Ovary (tissue), 9 donors: ENCODE data around the gene PRSS38. TPM values are rescaled to one million over a fixed set of nuclear protein-coding genes. Genes with fewer than 3 reads are reported as not detected.

Experiments used
- DNase-seq, 5 donors: peaks; one replicate each; pipeline ENCODE4 v3.0.0-alpha.2; 2019 to 2020
- H3K27ac ChIP-seq, 2 donors: fragments of 200-600 bp; one replicate each; pipeline versions ENCODE4 v1.5.1 to v1.8.0; 2019 to 2022
- H3K27me3 ChIP-seq: fragments of 200-600 bp; one replicate; pipeline ENCODE4 v1.8.0; 2022
- H3K36me3 ChIP-seq: fragments of 200-600 bp; sonication (generic); one replicate; pipeline ENCODE4 v1.5.1; 2019
- H3K4me1 ChIP-seq: one replicate; pipeline ENCODE4 v1.8.1; 2013; ENCODE audit warnings: mild to moderate bottlenecking, moderate library complexity; ENCODE audit not compliant: insufficient read depth
- H3K4me3 ChIP-seq: fragments of 200-600 bp; sonication (generic); one replicate; pipeline ENCODE4 v1.5.1; 2017
- H3K9me3 ChIP-seq, 2 donors: fragments of 200-600 bp in 1 of 2; sonication (generic) in 1 of 2; one replicate each; pipeline versions ENCODE4 v1.5.1 to v1.8.1; 2013 to 2019; ENCODE audit warnings: mild to moderate bottlenecking in 1 of 2, moderate library complexity in 1 of 2
- CTCF ChIP-seq, 3 donors: fragments of 450-650 bp in 2 of 3; fragments of 200-600 bp in 1 of 3; IDR thresholded peaks; one replicate each; pipeline versions ENCODE4 v1.5.1 to v1.8.0; 2016 to 2022; ENCODE audit warnings: antibody characterized with exemption in 3 of 3, mild to moderate bottlenecking in 1 of 3
- EP300 ChIP-seq: sonication (generic); formaldehyde crosslinking; IDR thresholded peaks from one replicate; pipeline ENCODE4 v1.6.1; 2017; ENCODE audit warnings: antibody characterized with exemption
- POLR2A ChIP-seq: fragments of 450-650 bp; IDR thresholded peaks from one replicate; pipeline ENCODE4 v1.6.1; 2017; ENCODE audit warnings: antibody characterized with exemption, mild to moderate bottlenecking, moderate library complexity
- WGBS, 3 donors: extraction: QIAGEN DNeasy Blood & Tissue Kit in 1 of 3; methylation state at CpG; one replicate each; pipeline versions ENCODE4 v1.1.5 to v1.1.7; 2013 to 2017; 5-methylcytosine and 5-hydroxymethylcytosine counted together
- intact Hi-C, 4 donors: fragments of 100-400 bp; cut with DNase I; formaldehyde crosslinking; loops; one replicate each; pipeline versions ENCODE4 v1.11.0 to v1.15.1; 2022 to 2023
- polyA plus RNA-seq, 2 donors: library from polyadenylated mRNA; stranded (reverse); fragments of 200-250 nt in 1 of 2; fragments of 350-450 nt in 1 of 2; fragmentation: Illumina TruSeq in 1 of 2; extraction: RNeasy Lipid Tissue Mini Kit (QIAGEN cat#74804) in 1 of 2; gene quantifications; one replicate each; pipeline ENCODE4 v1.2.3, GENCODE V29; 2013 to 2014
- total RNA-seq, 7 donors: library from RNA; depleted of rRNA in 2 of 7; stranded (reverse); fragments of >200 nt in 2 of 7; fragmentation: NEBNext Ultra II Directional in 3 of 7; extraction: Animal tissue kit (Norgen Biotek cat#: 25700) in 3 of 7; gene quantifications; one replicate each; pipeline versions ENCODE4 v1.1.0 to v1.2.4, GENCODE V29; 2016 to 2023
- donor health status: DM: no; HTN: no; CAD: no; lungs with moderate emphysema.
- donor health status: DM: no; HTN: no; CAD: no.
- donor health status: Bipolar disorder and iron deficiency.
- donor health status: DM: yes; HTN: yes; CAD: no.
- donor health status: DM: no; HTN: no; CAD: no.
- donor health status: DM: yes; HTN: yes; CAD: no.

PRSS38 gene
- total and polyA plus RNA-seq, 9 donors: not detected

- H3K9me3 ChIP-seq: no peaks in the 10 kb centered on the region
- intact Hi-C loops: no loop called here
- H3K4me1 ChIP-seq: no peaks in the 10 kb centered on the region
- TF ChIP-seq EP300 (no peak), POLR2A (no peak), CTCF (IDR thresholded peaks at IDR 0.05) (no peak)
- no peaks in the 10 kb centered on the region for H3K27me3 ChIP-seq
- H3K27ac ChIP-seq: no peak overlapping the region
- DNase-seq: no peak
- no peak overlapping the region for H3K4me3 ChIP-seq
- no peaks in the 10 kb centered on the region for H3K36me3 ChIP-seq
Measured at GRCh38 chr1:227803933-227804332, 11.5 kb upstream of the PRSS38 start.

DNA sequence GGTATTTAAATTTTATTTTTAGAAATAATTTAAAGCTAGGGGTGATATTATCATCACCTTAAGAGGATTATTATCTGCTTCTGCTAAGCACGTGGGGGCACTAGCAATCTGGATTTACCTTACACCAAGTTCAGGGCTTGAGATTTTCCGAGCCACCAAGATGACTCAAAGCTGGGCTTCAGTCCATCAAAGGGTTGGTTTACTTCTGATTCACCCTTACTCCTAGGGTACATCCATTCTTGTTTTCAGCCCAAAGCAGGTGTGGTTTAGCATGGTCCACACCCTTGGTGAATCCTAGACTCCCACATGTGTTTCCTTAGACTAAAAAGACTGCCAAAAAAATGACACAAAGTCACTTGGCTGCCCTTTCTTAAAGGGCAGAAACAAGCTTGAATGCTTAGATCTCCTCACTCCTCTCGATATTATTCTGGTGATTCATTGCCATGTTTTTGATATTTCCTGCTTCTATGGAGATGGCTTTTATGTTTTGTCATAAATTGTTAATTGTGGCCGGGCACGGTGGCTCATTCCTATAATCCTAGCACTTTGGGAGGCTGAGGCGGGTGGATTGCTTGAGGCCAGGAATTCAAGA, 9.8 kb upstream of the PRSS38 start:
- TF ChIP-seq POLR2A (no peak), CTCF (IDR thresholded peaks at IDR 0.05) (no peak), EP300 (no peak)
- no peak overlapping the region for H3K4me3 ChIP-seq
- no peak for DNase-seq
- 44 to 49% (median 47%) methylated on average over 6 of the region's 6 CpGs for WGBS, 3 donors
- no peaks in the 10 kb centered on the region for H3K4me1 ChIP-seq
- H3K9me3 ChIP-seq: no peaks in the 10 kb centered on the region
- H3K36me3 ChIP-seq: no peaks in the 10 kb centered on the region
- intact Hi-C loops: no loop called here
- no peaks in the 10 kb centered on the region for H3K27me3 ChIP-seq
- H3K27ac ChIP-seq: no peak overlapping the region

DNA sequence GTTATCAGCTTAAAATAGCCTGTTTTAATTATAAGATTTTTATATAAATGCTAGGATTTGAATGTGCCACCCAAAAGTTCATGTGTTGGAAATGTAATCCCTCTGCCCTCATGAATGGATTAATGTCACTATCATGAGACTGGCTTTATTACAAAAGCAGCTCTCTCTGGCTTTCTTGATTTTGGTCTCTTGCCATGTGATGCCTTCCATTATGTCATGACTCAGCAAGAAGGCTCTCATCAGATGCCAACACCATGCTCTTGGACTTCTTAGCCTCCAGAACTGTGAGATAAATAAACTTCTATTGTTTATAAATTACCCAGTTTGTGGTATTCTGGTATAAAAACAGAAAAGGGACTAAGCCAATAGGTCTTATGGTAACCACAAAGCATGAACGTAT, 6.9 kb upstream of the PRSS38 start:
- Histone ChIP-seq H3K9me3 (no peaks in the 10 kb centered on the region), H3K4me1 (no peaks in the 10 kb centered on the region), H3K27me3 (no peaks in the 10 kb centered on the region), H3K4me3 (no peak overlapping the region), H3K27ac (no peak overlapping the region), H3K36me3 (no peaks in the 10 kb centered on the region)
- WGBS, 3 donors: 74 to 83% (median 79%) methylated on average over 1 of the region's 1 CpG
- no peak for DNase-seq
- intact Hi-C loops: no loop called here
- TF ChIP-seq POLR2A (no peak), EP300 (no peak)

GRCh38 chr1:227809026-227809425, 6.4 kb upstream of the PRSS38 start:
- DNase-seq: no peak
- intact Hi-C loops: no loop called here
- Histone ChIP-seq H3K4me1 (no peaks in the 10 kb centered on the region), H3K4me3 (no peak overlapping the region), H3K36me3 (no peaks in the 10 kb centered on the region), H3K9me3 (no peaks in the 10 kb centered on the region), H3K27ac (no peak overlapping the region), H3K27me3 (no peaks in the 10 kb centered on the region)
- WGBS, 3 donors: 84 to 88% (median 85%) methylated on average over 2 of the region's 2 CpGs
- TF ChIP-seq EP300 (no peak), POLR2A (no peak), CTCF (IDR thresholded peaks at IDR 0.05) (no peak)

- Histone ChIP-seq H3K4me3 (no peak overlapping the region), H3K36me3 (no peaks in the 10 kb centered on the region), H3K27ac (no peak overlapping the region), H3K27me3 (no peaks in the 10 kb centered on the region), H3K9me3 (no peaks in the 10 kb centered on the region), H3K4me1 (no peaks in the 10 kb centered on the region)
- DNase-seq: no peak
- intact Hi-C loops: no loop called here
- no peak for TF ChIP-seq POLR2A
- no peak for TF ChIP-seq EP300
- no peak for TF ChIP-seq CTCF (IDR thresholded peaks at IDR 0.05)
- 96 to 100% (median 100%) methylated on average over 2 of the region's 2 CpGs for WGBS, 3 donors
Measured at GRCh38 chr1:227813962-227814361, 1.5 kb upstream of the PRSS38 start.
